GM23338 (cell line): Measurements from ENCODE around the gene MMP1. TPM values are rescaled to one million over a fixed set of nuclear protein-coding genes. Genes with fewer than 3 reads are reported as not detected.

Source experiments
- ATAC-seq: fragments of 200-7000 bp; cut with Tn5 transposase; 3 replicates; pipeline ENCODE4 v1.9.1; 2020
- DNase-seq: peaks from one replicate; pipeline ENCODE4 v3.0.0-alpha.2; 2015; ENCODE audit warnings: low spot score
- H2AFZ ChIP-seq: fragments of 200-600 bp; sonication (generic); 2 replicates; pipeline ENCODE4 v1.8.0; 2016; ENCODE audit warnings: antibody characterized with exemption, mild to moderate bottlenecking, moderate library complexity
- H3F3A ChIP-seq: fragments of 200-600 bp; sonication (generic); replicated peaks from 2 replicates; pipeline ENCODE4 v1.8.0; 2017; ENCODE audit warnings: antibody characterized with exemption, mixed run types, low read depth
- H3K27ac ChIP-seq: fragments of 200-600 bp; sonication (generic); 2 replicates; pipeline ENCODE4 v1.6.1; 2016; ENCODE audit warnings: low read depth
- H3K27me3 ChIP-seq: fragments of 200-600 bp; sonication (generic); 2 replicates; pipeline ENCODE4 v1.8.0; 2016; ENCODE audit warnings: mild to moderate bottlenecking, mixed run types, moderate library complexity; ENCODE audit not compliant: insufficient read depth
- H3K36me3 ChIP-seq: fragments of 200-600 bp; sonication (generic); 2 replicates; pipeline ENCODE4 v1.8.0; 2016; ENCODE audit warnings: mild to moderate bottlenecking; ENCODE audit not compliant: insufficient read depth
- H3K4me1 ChIP-seq: fragments of 200-600 bp; sonication (generic); 2 replicates; pipeline ENCODE4 v1.8.0; 2016; ENCODE audit warnings: mild to moderate bottlenecking, moderate library complexity; ENCODE audit not compliant: insufficient read depth
- H3K4me2 ChIP-seq: fragments of 200-600 bp; sonication (generic); 2 replicates; pipeline ENCODE4 v1.7.1; 2017; ENCODE audit warnings: mixed run types
- H3K4me3 ChIP-seq: fragments of 200-600 bp; sonication (generic); 2 replicates; pipeline ENCODE4 v1.6.1; 2016; ENCODE audit warnings: mixed run types
- H3K79me2 ChIP-seq: fragments of 200-600 bp; sonication (generic); replicated peaks from 2 replicates; pipeline ENCODE4 v1.8.0; 2017; ENCODE audit warnings: mild to moderate bottlenecking; ENCODE audit not compliant: insufficient read depth
- H3K9me2 ChIP-seq: fragments of 200-600 bp; sonication (generic); 2 replicates; pipeline ENCODE4 v1.8.0; 2017; ENCODE audit not compliant: insufficient read depth
- H4K20me1 ChIP-seq: fragments of 200-600 bp; sonication (generic); replicated peaks from 2 replicates; pipeline ENCODE4 v1.8.0; 2017; ENCODE audit warnings: mild to moderate bottlenecking; ENCODE audit not compliant: insufficient read depth
- H3K27ac Mint-ChIP-seq: 2 replicates; pipeline ENCODE4 v1.8.0; 2020; ENCODE audit warnings: inconsistent platforms, mild to moderate bottlenecking, moderate library complexity, mixed read lengths
- H3K27me3 Mint-ChIP-seq: 3 replicates; pipeline ENCODE4 v1.8.0; 2022; ENCODE audit warnings: low read depth, mild to moderate bottlenecking, moderate library complexity, mixed read lengths, inconsistent platforms; ENCODE audit not compliant: insufficient read depth, poor library complexity
- H3K36me3 Mint-ChIP-seq: 3 replicates; pipeline ENCODE4 v1.8.0; 2021; ENCODE audit warnings: low read depth, mild to moderate bottlenecking, inconsistent platforms, moderate library complexity, mixed read lengths
- H3K4me1 Mint-ChIP-seq: 3 replicates; pipeline ENCODE4 v1.8.0; 2020; ENCODE audit warnings: mild to moderate bottlenecking, inconsistent platforms, mixed read lengths
- H3K4me3 Mint-ChIP-seq: 3 replicates; pipeline ENCODE4 v1.8.0; 2021; ENCODE audit warnings: moderate library complexity, mild to moderate bottlenecking, inconsistent platforms, mixed read lengths
- H3K9me3 Mint-ChIP-seq: 3 replicates; pipeline ENCODE4 v1.8.0; 2020; ENCODE audit warnings: moderate library complexity, mild to moderate bottlenecking, inconsistent platforms, mixed read lengths
- CREB1 ChIP-seq: fragments of 250-450 bp; sonication (Bioruptor Pico); IDR thresholded peaks from 2 replicates; pipeline ENCODE4 v1.5.0; 2020; ENCODE audit warnings: low read depth, mild to moderate bottlenecking, moderate library complexity
- CTCF ChIP-seq, 2 experiments: fragments of 200-600 bp in 1 of 2; sonication (generic) in 1 of 2; conservative IDR thresholded peaks; 2 replicates each; pipeline versions ENCODE4 v1.5.1 to v1.6.1; 2016 to 2017; ENCODE audit warnings: antibody characterized with exemption in 2 of 2, low read depth in 2 of 2, mild to moderate bottlenecking in 2 of 2, moderate library complexity in 1 of 2
- JUNB ChIP-seq: IDR thresholded peaks from one replicate; pipeline ENCODE4 v1.6.1; 2016; ENCODE audit warnings: antibody characterized with exemption; ENCODE audit not compliant: unreplicated experiment
- ZNF462 ChIP-seq: fragments of 250-450 bp; sonication (Bioruptor Pico); IDR thresholded peaks from 2 replicates; pipeline ENCODE4 v1.5.0; 2020; ENCODE audit warnings: mild to moderate bottlenecking, moderate library complexity
- polyA plus RNA-seq: library from polyadenylated mRNA; unstranded; fragments of >200 nt; fragmentation: Nextera tagmentation; extraction: Ambion mirVana; gene quantifications from 2 replicates; pipeline ENCODE4 v1.2.1, GENCODE V29; 2016
- total RNA-seq: library from RNA; depleted of rRNA; stranded (reverse); fragments of >200 nt; shearing (Covaris generic); gene quantifications from 2 replicates; pipeline ENCODE4 v1.2.3, GENCODE V29; 2014

The MMP1 gene
- total and polyA plus RNA-seq, 2 experiments from 2014 or later: not detected

- H3K27ac ChIP-seq: no peak within 1 kb of the TSS
- H3K4me3 ChIP-seq: no peak within 1 kb of the TSS
- H3K36me3 Mint-ChIP-seq: no peaks in the 10 kb centered on the region
- H3K4me3 Mint-ChIP-seq: no peak within 1 kb of the TSS
- no peak for TF ChIP-seq CREB1
- peak; percentile 56 to 58 for TF ChIP-seq CTCF (conservative IDR thresholded peaks at IDR 0.05; ENCODE audit: low read depth in 2 of 2)
- TF ChIP-seq ZNF462 (CRISPR knock-in tag): peak; percentile 68; the same call in 1 of the 2 replicates
- no peak for TF ChIP-seq JUNB
- H4K20me1 ChIP-seq: no peaks in the 10 kb centered on the region
- no peaks in the 10 kb centered on the region for H3K9me3 Mint-ChIP-seq
- H2AFZ ChIP-seq: no peak within 1 kb of the TSS
- no peaks in the 10 kb centered on the region for H3K27me3 ChIP-seq
- no peaks in the 10 kb centered on the region for H3K27me3 Mint-ChIP-seq
- H3F3A ChIP-seq: no peaks in the 10 kb centered on the region
- no peaks in the 10 kb centered on the region for H3K79me2 ChIP-seq
- peak within 1 kb of the TSS; percentile 57 for H3K27ac Mint-ChIP-seq
- H3K36me3 ChIP-seq: no peaks in the 10 kb centered on the region
- peaks cover 13% of the 10 kb centered on the region; the same call in 2 of the 3 replicates for H3K4me1 Mint-ChIP-seq
- H3K9me2 ChIP-seq: no peaks in the 10 kb centered on the region
- no peak within 1 kb of the TSS for H3K4me2 ChIP-seq
- H3K4me1 ChIP-seq: peaks cover 11% of the 10 kb centered on the region
- peak; percentile 100 for ATAC-seq
- peak; percentile 86 for DNase-seq
These were observed 17.5 kb downstream of the MMP1 start, which contains the start of gene MMP10 for GRCh38 chr11:102780491-102780918. TSS of gene MMP10 (minus strand) at chr11:102780628. CDS start at chr11:102780591, 37 bp downstream.
